Central memory CD4-positive, alpha-beta T cell (primary cell): ENCODE data around the gene XAGE1B.
"Not testable (repeated sequence)": the region's sequence is repeated elsewhere in the genome, so short reads cannot be mapped to it uniquely, and the experiment has no call there.

Experiments used
- DNase-seq: peaks from one replicate; pipeline ENCODE4 v3.0.0; 2022
- total RNA-seq, 3 experiments: gene quantifications; one replicate each; lab custom pipeline; 2026; lab: John Stamatoyannopoulos, UW

The XAGE1B gene, protein sequence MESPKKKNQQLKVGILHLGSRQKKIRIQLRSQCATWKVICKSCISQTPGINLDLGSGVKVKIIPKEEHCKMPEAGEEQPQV
- total RNA-seq: 0 reads per million in 3 experiments

- not testable (repeated sequence) for DNase-seq
Measured at GRCh38 chrX:52516987-52517325, at the start of gene XAGE1B. XAGE1B (minus strand) TSS chrX:52517063; CDS start chrX:52515527, 1,536 bp downstream.

GRCh38 chrX:52563105-52563504 is 46.2 kb upstream of the XAGE1B start:
- no peak for DNase-seq

DNA sequence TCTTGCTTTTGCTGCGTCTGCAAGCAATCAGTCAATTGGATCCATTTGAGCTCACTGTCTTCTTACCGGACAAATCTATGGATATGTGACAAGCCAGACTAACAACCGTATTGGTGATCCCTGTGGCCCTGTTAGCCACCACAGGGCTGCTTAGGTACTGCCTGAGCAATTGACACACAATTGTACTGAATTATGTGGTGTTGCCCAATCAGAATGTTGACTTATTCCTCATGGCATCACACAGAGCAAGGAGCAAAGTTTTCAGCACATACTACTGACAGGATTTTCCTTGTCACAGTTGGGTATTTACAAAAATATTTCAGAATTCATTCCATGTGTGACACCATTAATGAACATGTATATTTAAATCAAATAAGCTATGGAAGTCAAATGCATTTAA is 41.3 kb upstream of the XAGE1B start:
- DNase-seq: no peak

- no peak for DNase-seq
Measured at GRCh38 chrX:52556741-52557140, 39.9 kb upstream of the XAGE1B start.

GRCh38 chrX:52553995-52554642 is 37.3 kb upstream of the XAGE1B start:
- DNase-seq: no peak

GRCh38 chrX:52548769-52549168 is 31.9 kb upstream of the XAGE1B start:
- DNase-seq: not testable (repeated sequence)

- DNase-seq: no peak
Measured at GRCh38 chrX:52544147-52544840, 27.4 kb upstream of the XAGE1B start.

GRCh38 chrX:52542311-52542710 is 25.4 kb upstream of the XAGE1B start:
- no peak for DNase-seq

DNA sequence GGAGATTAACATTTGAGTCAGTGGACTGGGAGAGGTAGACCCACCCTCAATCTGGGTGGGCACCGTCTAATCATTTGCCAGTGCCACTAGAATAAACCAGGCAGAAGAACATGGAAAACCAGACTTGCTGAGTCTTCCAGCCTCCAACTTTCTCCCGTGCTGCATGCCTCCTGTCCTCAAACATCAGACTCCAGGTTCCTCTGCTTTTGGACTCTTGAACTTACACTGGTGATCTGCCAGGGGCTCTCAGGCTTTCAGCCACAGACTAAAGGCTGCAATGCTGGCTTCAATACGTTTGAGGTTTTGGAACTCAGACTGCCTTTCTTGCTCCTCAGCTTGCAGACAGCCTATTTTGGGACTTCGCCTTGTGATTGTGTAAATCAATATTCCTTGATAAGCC is 24.2 kb upstream of the XAGE1B start:
- not testable (repeated sequence) for DNase-seq

DNA sequence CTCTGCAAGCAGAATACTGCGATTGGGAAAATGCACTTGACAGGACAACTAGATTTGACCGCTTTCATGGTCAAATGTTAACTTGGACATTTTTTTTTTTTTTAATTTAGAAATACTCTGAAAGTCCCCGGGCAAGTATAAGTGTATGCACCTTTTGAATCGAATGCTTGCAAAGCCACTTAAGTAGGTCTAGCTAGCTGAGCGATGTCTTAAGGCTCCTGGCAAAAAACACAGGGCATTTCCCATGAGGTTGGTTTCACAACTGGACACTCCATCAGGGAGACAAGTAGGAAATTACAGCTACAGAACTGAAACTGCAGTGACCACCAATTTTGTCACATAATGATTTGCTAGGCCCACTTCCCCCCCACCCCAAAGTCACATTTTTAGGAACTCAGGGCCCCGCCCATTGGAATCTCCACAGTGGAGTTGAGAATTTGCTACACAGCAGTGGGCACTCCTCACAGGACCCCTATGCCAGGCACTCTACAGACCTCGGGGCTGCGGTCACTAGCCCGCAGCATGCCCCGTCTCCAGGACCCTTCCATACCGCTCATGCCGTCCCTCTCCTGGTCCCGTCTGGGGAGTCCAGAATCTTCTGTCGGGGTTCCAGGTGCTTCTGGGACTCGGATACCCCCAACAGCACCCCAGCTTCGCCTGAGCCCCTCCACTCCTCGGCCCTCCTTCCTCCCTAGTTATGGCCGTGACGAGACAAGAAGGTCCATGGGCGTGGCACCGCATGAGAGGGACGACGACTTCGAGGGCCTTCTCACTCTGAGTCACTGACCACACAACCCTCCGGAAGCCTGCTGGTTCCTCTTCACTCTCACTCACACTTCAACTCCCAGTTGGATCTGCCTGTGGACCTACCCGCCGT is 515 bp downstream of the XAGE1B start:
- DNase-seq: not testable (repeated sequence)

- not testable (repeated sequence) for DNase-seq
Measured at GRCh38 chrX:52511126-52511525, 5.7 kb downstream of the XAGE1B start.

DNA sequence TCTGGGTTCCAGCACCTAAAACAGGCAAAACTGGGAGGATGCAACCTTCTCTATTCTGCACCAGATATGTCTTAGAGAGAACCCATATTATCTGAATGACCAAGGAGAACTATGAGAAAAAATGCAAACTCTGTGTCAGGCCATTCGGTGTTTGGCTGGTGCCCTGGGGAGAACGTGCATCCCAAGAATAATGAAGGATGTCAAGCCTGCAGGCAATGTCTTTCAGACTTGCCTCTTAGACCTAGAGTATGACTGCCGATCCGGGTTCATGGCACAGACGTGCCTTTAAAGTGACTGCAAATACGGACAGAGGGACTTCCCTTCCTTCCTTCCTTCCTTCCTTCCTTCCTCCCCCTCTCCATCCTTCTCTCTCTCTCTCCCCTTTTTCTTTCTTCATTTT is 6.9 kb downstream of the XAGE1B start:
- DNase-seq: no peak

DNA sequence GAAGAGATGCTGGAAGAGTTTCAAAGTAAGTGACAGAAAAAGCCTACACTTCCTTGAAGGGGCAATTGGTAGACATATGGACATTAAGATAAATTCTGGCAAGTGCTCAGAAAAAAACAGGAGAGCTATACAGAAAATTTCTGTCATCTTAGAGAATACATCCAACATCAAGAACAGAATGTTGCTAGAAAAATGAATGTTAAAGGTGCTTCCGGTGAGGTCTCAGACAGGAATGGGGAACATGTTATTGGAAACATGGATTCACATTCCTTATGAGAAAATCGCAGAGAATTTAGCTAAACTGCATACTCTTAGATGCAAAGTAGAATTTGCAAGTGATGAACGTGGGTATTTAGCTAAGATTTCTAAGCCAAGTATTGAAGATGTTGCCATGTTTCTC is 9.5 kb downstream of the XAGE1B start:
- DNase-seq: no peak

DNA sequence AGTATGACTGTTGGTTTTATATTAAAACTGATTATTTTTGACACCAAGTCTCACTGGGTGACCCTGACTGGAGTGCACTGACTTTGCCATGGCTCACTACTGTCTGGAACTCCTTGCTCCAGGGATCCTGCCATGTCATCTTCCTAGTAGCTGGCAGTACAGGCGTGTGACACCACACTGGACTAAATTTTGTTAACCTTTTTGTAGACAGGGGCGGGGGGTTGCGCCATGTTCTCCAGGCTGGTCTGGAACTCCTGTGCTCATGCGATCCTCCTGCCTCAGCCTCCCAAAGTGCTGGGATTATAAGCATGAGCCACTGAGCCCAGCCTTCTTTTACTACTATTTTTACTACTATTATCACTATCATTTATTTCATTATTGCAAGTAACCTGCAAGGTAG is 12.3 kb downstream of the XAGE1B start:
- DNase-seq: no peak

GRCh38 chrX:52501362-52501761 is 15.5 kb downstream of the XAGE1B start:
- DNase-seq: not testable (repeated sequence)

- not testable (repeated sequence) for DNase-seq
Measured at GRCh38 chrX:52496419-52496772, 20.5 kb downstream of the XAGE1B start.

GRCh38 chrX:52495545-52496418 is 21.1 kb downstream of the XAGE1B start, which contains the start of gene XAGE1A:
XAGE1A (plus strand) TSS chrX:52495808; CDS start chrX:52497362, 1,554 bp downstream.
- DNase-seq: not testable (repeated sequence)

DNA sequence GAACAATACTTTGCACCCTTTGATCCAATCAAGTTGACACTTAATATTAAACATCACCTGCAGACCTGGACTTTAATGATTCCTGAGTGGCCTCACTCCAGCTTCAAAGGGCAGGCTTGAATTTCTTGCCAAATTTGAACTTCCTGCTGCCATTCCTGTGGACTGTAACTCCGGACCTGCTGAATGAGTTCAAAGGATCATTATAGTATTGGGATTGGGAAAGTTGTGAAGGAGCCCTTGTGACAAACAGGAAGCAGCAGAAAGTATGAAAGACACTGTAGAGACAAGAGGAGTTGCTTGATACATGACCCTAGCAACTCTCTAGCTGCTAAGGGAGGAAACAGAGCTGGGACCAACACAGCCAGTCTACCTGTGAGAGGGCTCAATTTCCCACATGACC is 45.6 kb downstream of the XAGE1B start:
- not testable (repeated sequence) for DNase-seq
